ENCODE results near the gene RASA2.

Gene RASA2

GRCh38 chr3:141650783-141651182 lies 164.0 kb downstream of the RASA2 start:
- Histone ChIP-seq H3K27ac (ENCODE audit: insufficient read depth, low read depth, low read length, poor library complexity, severe bottlenecking) (no peak overlapping the region), H3K27me3 (ENCODE audit: control insufficient read depth, insufficient read depth, low read length, poor library complexity, severe bottlenecking) (no peaks in the 10 kb centered on the region)
- WGBS, 2 experiments: 89 to 93% methylated on average over 2 of the region's 2 CpGs

DNA sequence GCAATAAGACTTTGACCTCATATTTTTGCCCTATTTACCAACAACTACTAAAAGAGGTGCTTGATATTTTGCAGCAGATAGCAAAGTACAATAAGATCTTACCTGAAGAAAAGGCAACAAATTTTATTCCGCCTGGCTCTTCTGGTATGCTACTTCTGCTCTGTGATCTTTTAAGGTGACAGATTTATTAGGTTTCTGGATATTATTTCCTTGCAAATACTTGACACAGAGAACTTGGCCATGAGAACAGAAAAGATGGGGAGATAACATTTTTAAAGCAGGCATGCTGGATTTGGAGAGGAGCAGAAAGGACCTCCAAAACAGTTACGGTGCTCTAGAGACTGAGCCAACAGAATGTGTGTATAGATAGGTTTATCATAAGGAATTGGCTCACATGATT lies 164.6 kb downstream of the RASA2 start:
- no peak overlapping the region for H3K4me3 ChIP-seq (ENCODE audit: insufficient read depth, low read depth, low read length)
- 91 to 94% methylated on average over 2 of the region's 2 CpGs for WGBS, 2 experiments

More at GRCh38 chr3:141650783-141651182, 164.0 kb downstream of the RASA2 start:
- Histone ChIP-seq H3K4me1 (ENCODE audit: control insufficient read depth, insufficient read depth, low read length) (no peaks in the 10 kb centered on the region), H3K4me3 (ENCODE audit: insufficient read depth, low read depth, low read length) (no peak overlapping the region), H3K36me3 (ENCODE audit: control insufficient read depth, insufficient read depth, low read length) (no peaks in the 10 kb centered on the region), H3K9me3 (ENCODE audit: control insufficient read depth, low read length) (no peaks in the 10 kb centered on the region)

GRCh38 chr3:141652349-141652748 lies 165.5 kb downstream of the RASA2 start:
- H3K9me3 ChIP-seq (ENCODE audit: control insufficient read depth, low read length): no peaks in the 10 kb centered on the region
- H3K4me1 ChIP-seq (ENCODE audit: control insufficient read depth, insufficient read depth, low read length): no peaks in the 10 kb centered on the region
- 95 to 96% methylated on average over 5 of the region's 5 CpGs for WGBS, 2 experiments
- no peaks in the 10 kb centered on the region for H3K27me3 ChIP-seq (ENCODE audit: control insufficient read depth, insufficient read depth, low read length, poor library complexity, severe bottlenecking)
- H3K36me3 ChIP-seq (ENCODE audit: control insufficient read depth, insufficient read depth, low read length): no peaks in the 10 kb centered on the region
- H3K4me3 ChIP-seq (ENCODE audit: insufficient read depth, low read depth, low read length): no peak overlapping the region
- H3K27ac ChIP-seq (ENCODE audit: insufficient read depth, low read depth, low read length, poor library complexity, severe bottlenecking): no peak overlapping the region

More for the DNA sequence above, 164.6 kb downstream of the RASA2 start:
- Histone ChIP-seq H3K9me3 (ENCODE audit: control insufficient read depth, low read length) (no peaks in the 10 kb centered on the region), H3K36me3 (ENCODE audit: control insufficient read depth, insufficient read depth, low read length) (no peaks in the 10 kb centered on the region), H3K4me1 (ENCODE audit: control insufficient read depth, insufficient read depth, low read length) (no peaks in the 10 kb centered on the region), H3K27me3 (ENCODE audit: control insufficient read depth, insufficient read depth, low read length, poor library complexity, severe bottlenecking) (no peaks in the 10 kb centered on the region), H3K27ac (ENCODE audit: insufficient read depth, low read depth, low read length, poor library complexity, severe bottlenecking) (no peak overlapping the region)

DNA sequence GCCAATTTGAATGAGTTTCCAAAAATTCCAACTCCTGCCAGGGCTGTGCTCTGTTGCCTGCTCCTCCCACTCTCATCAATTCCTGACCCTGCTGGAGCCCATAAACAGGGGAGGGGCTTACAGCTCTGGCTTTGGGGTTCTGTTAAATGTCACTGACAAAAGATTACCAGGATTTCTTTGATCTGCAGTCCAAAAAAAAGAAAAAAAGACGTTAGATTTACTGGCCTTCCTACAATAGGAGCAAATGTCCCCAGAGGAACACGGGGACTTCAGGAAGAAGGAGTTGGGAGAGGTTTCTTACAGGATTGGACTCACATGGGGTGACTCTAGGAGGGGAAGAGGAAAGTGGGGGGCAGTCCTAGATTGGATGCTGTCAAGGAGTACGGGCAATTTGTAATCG lies 167.0 kb downstream of the RASA2 start:
- 91% methylated on average over 4 of the region's 4 CpGs for WGBS, 2 experiments
- H3K27me3 ChIP-seq (ENCODE audit: control insufficient read depth, insufficient read depth, low read length, poor library complexity, severe bottlenecking): peaks cover 8% of the 10 kb centered on the region
- no peaks in the 10 kb centered on the region for H3K4me1 ChIP-seq (ENCODE audit: control insufficient read depth, insufficient read depth, low read length)
- no peaks in the 10 kb centered on the region for H3K9me3 ChIP-seq (ENCODE audit: control insufficient read depth, low read length)
- H3K36me3 ChIP-seq (ENCODE audit: control insufficient read depth, insufficient read depth, low read length): no peaks in the 10 kb centered on the region
- H3K27ac ChIP-seq (ENCODE audit: insufficient read depth, low read depth, low read length, poor library complexity, severe bottlenecking): no peak overlapping the region
- no peak overlapping the region for H3K4me3 ChIP-seq (ENCODE audit: insufficient read depth, low read depth, low read length)

DNA sequence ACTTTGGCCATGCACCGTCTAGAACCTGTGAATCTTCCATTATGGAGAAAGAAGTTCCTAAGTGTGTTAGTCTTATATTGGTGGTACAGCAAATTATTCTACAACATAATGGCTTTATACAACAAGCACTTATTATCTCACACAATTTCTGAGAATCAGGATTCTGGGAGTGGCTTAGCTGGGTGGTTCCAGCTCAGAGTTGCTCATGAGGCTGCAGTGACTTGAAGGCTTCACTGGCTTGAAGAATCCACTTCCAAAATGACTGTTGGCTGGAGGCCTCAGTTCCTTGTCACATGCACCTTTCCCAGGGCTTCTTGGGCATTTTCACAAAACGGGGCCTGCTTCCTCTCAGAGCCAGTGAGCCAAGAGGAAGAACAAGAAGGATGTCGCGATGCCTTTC lies 169.0 kb downstream of the RASA2 start:
- no peaks in the 10 kb centered on the region for H3K36me3 ChIP-seq (ENCODE audit: control insufficient read depth, insufficient read depth, low read length)
- no peak overlapping the region for H3K4me3 ChIP-seq (ENCODE audit: insufficient read depth, low read depth, low read length)
- H3K27ac ChIP-seq (ENCODE audit: insufficient read depth, low read depth, low read length, poor library complexity, severe bottlenecking): no peak overlapping the region
- no peaks in the 10 kb centered on the region for H3K9me3 ChIP-seq (ENCODE audit: control insufficient read depth, low read length)
- no peaks in the 10 kb centered on the region for H3K4me1 ChIP-seq (ENCODE audit: control insufficient read depth, insufficient read depth, low read length)
- H3K27me3 ChIP-seq (ENCODE audit: control insufficient read depth, insufficient read depth, low read length, poor library complexity, severe bottlenecking): peaks cover 27% of the 10 kb centered on the region
- WGBS, 2 experiments: 93 to 100% methylated on average over 4 of the region's 4 CpGs

- Histone ChIP-seq H3K4me3 (ENCODE audit: insufficient read depth, low read depth, low read length) (no peak overlapping the region), H3K27ac (ENCODE audit: insufficient read depth, low read depth, low read length, poor library complexity, severe bottlenecking) (no peak overlapping the region), H3K4me1 (ENCODE audit: control insufficient read depth, insufficient read depth, low read length) (no peaks in the 10 kb centered on the region), H3K36me3 (ENCODE audit: control insufficient read depth, insufficient read depth, low read length) (no peaks in the 10 kb centered on the region), H3K27me3 (ENCODE audit: control insufficient read depth, insufficient read depth, low read length, poor library complexity, severe bottlenecking) (peaks cover 33% of the 10 kb centered on the region), H3K9me3 (ENCODE audit: control insufficient read depth, low read length) (no peaks in the 10 kb centered on the region)
- WGBS, 2 experiments: 85 to 87% methylated on average over 4 of the region's 4 CpGs
Observed at GRCh38 chr3:141656771-141657170, 169.9 kb downstream of the RASA2 start.

- Histone ChIP-seq H3K4me3 (ENCODE audit: insufficient read depth, low read depth, low read length) (no peak overlapping the region), H3K36me3 (ENCODE audit: control insufficient read depth, insufficient read depth, low read length) (no peaks in the 10 kb centered on the region), H3K27me3 (ENCODE audit: control insufficient read depth, insufficient read depth, low read length, poor library complexity, severe bottlenecking) (peaks cover 33% of the 10 kb centered on the region), H3K27ac (ENCODE audit: insufficient read depth, low read depth, low read length, poor library complexity, severe bottlenecking) (no peak overlapping the region), H3K4me1 (ENCODE audit: control insufficient read depth, insufficient read depth, low read length) (no peaks in the 10 kb centered on the region), H3K9me3 (ENCODE audit: control insufficient read depth, low read length) (no peaks in the 10 kb centered on the region)
Observed at GRCh38 chr3:141657516-141657915, 170.7 kb downstream of the RASA2 start.

DNA sequence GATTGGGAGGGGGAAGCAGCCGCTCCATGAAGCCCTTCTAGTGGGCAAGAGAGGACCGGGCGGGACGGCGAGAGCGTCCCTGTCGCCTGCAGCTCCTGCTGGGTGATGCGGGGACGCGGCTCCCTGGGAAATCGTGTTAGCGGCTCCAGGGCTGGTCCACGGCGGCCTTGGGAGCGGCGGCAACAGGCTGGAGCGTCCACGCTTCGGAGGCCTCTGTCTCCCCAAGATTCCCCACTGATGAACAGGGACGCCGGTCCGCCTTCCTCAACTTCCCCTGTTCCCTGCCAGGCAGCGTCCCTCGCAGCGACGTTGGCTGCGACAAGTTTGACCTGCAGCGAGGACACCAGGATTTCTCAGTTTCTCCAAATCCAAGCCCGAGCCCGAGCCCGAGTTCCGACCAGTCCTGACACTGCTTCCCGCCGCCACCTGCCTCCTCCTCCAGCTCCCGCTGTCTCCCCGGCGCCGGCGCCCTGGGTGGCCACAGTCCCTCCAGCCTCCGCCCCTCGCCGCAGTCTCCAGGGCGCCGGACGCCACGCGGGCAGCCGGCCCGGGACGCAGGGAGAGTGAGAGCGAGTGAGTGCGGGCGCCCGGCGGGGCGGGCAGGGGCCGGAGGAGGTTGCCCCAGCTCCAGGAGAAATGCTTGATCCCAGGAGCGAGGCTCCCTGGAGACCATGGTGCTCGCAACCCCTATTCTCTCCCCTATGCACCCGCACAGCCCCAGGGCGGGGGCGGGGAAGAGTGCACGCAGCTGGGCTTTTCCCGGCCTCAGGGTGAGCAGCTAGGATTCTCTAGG lies 173.2 kb downstream of the RASA2 start:
- Histone ChIP-seq H3K4me1 (ENCODE audit: control insufficient read depth, insufficient read depth, low read length) (peaks cover 7% of the 10 kb centered on the region), H3K36me3 (ENCODE audit: control insufficient read depth, insufficient read depth, low read length) (no peaks in the 10 kb centered on the region), H3K4me3 (ENCODE audit: insufficient read depth, low read depth, low read length) (peak overlapping the region; percentile 52), H3K27ac (ENCODE audit: insufficient read depth, low read depth, low read length, poor library complexity, severe bottlenecking) (no peak overlapping the region), H3K9me3 (ENCODE audit: control insufficient read depth, low read length) (no peaks in the 10 kb centered on the region), H3K27me3 (ENCODE audit: control insufficient read depth, insufficient read depth, low read length, poor library complexity, severe bottlenecking) (peaks cover 33% of the 10 kb centered on the region)
- 1% methylated on average over 64 of the region's 64 CpGs for WGBS, 2 experiments

DNA sequence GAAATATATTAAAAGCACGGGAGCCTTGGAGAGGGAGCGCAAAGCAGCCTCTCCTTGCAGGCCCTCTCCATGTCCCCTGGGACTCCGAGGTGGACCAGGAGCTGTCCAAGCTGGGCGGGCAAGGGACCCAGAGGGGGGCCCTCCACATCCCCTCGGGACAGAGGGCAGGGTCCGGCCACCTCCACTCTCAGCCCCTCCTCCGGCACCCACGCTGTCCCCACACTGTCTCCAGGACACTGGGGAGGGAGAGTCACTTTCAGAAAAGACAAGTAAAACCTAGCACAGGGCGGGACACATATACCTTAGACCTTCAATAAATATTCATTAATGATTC lies 173.8 kb downstream of the RASA2 start:
- WGBS, 2 experiments: 45 to 47% methylated on average over 8 to 9 of the region's 9 CpGs
- Histone ChIP-seq H3K4me1 (ENCODE audit: control insufficient read depth, insufficient read depth, low read length) (peaks cover 7% of the 10 kb centered on the region), H3K36me3 (ENCODE audit: control insufficient read depth, insufficient read depth, low read length) (no peaks in the 10 kb centered on the region), H3K4me3 (ENCODE audit: insufficient read depth, low read depth, low read length) (peak overlapping the region; percentile 52), H3K27ac (ENCODE audit: insufficient read depth, low read depth, low read length, poor library complexity, severe bottlenecking) (no peak overlapping the region), H3K9me3 (ENCODE audit: control insufficient read depth, low read length) (no peaks in the 10 kb centered on the region), H3K27me3 (ENCODE audit: control insufficient read depth, insufficient read depth, low read length, poor library complexity, severe bottlenecking) (peaks cover 33% of the 10 kb centered on the region)

GRCh38 chr3:141661229-141662196 lies 174.7 kb downstream of the RASA2 start:
- peaks cover 33% of the 10 kb centered on the region for H3K27me3 ChIP-seq (ENCODE audit: control insufficient read depth, insufficient read depth, low read length, poor library complexity, severe bottlenecking)
- peaks cover 7% of the 10 kb centered on the region for H3K4me1 ChIP-seq (ENCODE audit: control insufficient read depth, insufficient read depth, low read length)
- no peak overlapping the region for H3K4me3 ChIP-seq (ENCODE audit: insufficient read depth, low read depth, low read length)
- H3K9me3 ChIP-seq (ENCODE audit: control insufficient read depth, low read length): no peaks in the 10 kb centered on the region
- no peak overlapping the region for H3K27ac ChIP-seq (ENCODE audit: insufficient read depth, low read depth, low read length, poor library complexity, severe bottlenecking)
- WGBS, 2 experiments: 90 to 94% methylated on average over 10 of the region's 11 CpGs
- H3K36me3 ChIP-seq (ENCODE audit: control insufficient read depth, insufficient read depth, low read length): no peaks in the 10 kb centered on the region
